GM21447 (cell line): ENCODE results near the gene CD99.

Experiments used
- ATAC-seq: cut with Tn5 transposase; IDR thresholded peaks from one replicate; pipeline ENCODE4 v1.9.1; 2021; ENCODE audit not compliant: unreplicated experiment

The CD99 gene

DNA sequence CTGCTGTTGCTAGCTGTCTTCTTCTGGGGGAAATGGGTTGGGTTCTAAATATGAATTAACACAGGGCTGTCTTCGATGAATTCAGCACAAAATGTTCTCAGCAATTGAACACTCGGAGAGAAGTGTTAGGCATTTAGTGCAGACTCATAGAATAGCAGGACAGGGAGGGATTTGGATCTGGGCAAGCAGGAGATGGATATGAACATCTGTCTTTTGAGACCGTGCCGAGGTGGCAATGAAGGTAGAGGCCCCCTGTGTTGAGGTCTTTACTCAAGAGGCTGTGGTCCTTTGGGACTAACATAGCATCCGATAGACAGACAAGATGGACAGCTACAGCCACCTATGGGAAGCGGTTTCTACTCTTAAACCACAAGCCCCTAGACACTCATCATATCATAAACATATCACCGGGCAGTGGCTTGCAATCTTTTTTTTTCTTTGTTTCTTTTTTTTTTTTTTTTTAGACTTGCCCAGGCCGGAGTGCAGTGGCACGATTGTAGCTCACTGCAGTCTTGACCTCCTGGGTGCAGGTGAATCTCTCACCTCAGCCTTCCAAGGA lies 6.7 kb downstream of the CD99 start:
- peak; percentile 20 for ATAC-seq

DNA sequence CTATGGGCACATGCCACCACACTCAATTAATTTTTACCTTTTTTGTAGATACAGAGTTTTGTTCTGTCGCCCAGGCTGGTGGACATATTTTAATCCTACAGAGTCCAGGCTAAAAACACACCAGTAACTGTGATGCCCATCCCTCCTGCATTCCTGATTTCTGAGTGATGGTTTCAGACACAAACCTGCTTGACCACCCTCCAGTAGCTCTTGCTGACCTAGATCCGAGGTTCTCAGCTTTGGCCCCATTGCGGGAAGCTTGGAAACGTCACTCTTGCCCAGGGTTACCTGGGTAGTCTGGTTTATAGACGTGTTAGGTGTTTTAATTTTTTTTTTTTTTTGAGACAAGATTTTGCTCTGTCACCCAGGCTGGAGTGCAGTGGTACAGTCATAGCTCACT lies 7.5 kb downstream of the CD99 start:
- ATAC-seq: no peak

DNA sequence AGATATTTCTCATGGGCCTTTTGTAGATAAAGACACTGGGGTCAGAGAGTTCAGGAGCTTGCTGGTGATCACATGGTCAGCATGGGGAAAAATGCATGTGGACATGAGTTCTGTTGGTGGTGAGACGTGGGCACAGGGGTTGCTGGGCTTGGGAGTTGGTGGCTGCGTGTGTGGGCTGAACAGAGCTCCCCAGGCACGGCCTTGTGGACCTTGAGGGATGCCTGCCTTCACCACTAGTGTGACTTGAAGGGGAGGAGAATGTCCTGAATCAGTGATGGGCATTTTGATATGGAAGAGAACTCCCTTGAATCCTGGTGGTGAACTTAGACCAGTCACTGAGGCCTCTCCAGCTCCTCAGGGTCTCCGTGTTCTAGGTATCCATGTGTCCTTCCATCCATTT lies 8.9 kb downstream of the CD99 start:
- no peak for ATAC-seq

DNA sequence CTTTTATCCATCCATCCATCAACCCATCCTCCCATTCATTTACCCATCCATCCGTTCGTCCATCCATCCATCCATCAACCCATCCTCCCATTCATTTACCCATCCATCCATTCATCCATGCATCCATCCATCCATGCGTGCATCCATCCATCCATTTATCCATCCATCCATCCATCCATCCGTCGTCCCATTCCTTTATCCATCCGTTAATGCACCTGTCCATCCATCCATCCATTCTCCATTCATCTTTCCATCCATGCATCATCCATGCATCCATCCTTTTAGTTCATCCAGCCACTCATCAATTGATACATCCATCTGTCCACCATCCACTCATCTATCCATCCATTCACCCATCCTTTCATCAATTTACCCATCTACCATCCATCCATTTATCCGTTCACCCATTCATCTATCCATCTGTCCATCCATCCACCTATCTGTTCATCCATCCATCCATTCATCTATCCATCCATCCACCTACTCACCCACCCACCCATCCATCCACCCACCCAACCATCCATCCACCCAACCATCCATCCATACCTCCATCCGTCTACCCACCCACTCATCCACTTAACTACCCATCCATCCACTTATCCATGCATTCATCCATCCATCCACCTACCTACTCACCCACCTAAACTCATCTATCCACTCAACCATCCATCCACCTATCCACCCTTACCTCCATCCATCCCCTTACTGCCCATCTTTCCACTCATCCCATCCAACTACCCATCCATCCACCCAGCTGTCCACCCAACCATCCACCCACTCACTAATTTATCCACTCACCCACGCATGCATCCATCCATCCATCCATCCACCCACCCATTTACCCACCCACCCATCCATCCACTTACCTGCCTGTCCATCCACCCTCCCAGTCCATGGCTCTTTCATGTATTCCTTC lies 9.6 kb downstream of the CD99 start:
- no peak for ATAC-seq

DNA sequence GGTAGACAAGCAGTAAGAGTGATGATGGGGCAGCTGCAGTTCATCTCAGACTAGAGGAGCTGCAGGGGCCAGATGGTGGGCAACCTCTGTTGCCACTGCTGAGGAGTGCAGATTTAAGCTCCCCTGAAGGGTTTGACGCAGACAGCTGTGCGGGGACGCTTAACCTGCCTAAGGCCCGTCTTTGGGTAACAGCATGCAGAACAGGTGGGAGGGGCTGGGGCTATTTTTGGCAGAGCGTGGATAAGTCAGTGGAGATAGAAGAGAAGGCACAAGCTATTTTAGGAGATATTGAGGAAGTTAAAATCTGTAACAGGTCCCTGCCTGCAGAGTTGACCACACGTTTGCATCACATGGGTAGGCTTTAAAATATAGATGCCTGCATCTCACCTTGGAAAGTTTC lies 10.5 kb downstream of the CD99 start:
- ATAC-seq: no peak

DNA sequence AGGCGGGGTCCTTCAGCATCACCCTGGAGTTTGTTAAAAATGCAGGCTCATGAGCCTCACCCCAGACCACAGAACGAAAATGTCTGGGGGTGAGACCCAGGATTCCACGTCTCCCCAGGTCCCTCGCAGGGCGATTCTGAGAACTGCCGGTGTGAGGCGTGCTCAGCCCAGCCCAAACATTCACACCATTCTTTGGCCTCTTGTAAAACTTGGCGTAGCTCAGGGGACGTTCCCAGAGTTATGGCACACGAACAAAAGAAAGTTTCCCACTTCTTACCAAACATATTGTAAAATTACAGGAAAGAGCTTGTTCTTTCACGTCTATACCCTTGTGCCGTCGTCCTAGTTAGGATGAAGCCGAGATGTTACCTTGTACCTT lies 12.9 kb downstream of the CD99 start:
- no peak for ATAC-seq

DNA sequence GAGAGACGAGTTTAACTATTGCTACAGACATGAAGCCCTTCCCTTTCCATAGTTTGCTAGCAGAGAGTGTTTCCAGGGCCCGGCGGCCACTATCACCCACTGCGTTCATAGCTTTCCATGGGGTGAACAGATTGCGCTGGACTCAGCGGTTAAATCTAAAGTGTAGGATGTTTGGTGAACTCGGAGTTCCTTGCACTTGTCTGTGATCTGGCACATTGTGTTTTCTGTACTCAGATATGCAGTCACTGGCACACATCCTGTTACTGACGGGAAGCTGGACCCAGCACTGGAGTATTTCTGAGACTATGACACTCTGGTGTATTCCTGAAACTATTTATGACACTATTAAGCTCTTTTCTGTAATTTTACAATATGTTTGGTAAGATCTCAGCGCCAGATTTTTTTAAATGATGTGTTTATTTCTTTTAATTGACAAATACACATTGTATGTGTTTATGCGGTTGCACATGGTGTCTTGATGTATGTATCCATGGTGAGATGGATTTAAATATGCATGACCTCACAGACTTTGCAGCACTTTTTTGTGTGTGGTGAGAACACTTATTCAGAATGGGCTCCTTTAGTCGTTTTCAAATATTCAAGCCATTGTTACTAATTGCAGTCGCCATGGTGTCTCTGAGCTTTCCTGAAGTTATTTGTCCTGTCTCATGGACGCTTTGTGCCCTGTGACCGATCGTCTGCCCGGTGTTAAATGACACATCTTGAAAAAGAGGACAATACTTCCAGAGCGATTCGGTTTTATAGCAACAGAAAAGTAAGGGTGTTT lies 14.1 kb downstream of the CD99 start:
- no peak for ATAC-seq

DNA sequence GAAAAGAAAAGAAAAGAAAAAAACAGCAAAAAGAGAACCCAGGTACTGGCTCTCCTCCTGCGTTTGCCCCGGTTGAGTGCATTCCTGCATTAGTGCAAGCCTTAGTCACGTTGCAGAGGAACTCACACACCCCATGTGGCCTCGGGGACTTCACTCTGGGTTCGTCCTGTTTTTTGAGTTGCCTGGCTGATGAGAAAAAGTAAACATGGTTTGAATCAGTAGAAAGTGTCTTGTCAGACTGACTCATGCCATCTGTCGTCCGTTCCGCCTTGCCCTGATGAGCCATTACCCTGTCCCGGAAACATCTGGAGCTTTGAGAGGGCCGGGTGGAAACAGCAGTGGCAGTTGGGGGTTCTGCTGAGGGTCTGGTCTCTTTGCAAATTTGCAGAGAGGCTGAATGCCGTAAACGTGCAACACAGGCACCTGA lies 16.3 kb downstream of the CD99 start:
- peak; percentile 90 for ATAC-seq

DNA sequence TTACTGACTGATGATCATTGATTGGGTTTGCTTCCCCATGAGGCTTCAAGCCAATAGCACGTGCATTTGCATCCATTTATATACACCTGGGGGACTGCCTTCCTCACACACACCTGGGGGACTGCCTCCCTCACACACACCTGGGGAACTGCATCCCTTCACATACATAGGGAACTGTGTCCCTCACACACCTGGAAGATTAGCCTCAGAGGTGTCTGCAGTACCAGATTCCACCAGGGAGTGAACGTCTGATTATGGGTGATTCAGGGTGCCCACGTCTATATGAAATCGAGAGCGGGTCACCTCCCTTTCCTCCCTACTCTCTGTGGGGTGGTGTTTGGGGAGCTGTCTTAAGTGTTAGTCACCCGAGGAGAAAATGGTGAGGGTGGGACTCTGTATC lies 16.9 kb downstream of the CD99 start:
- ATAC-seq: no peak

DNA sequence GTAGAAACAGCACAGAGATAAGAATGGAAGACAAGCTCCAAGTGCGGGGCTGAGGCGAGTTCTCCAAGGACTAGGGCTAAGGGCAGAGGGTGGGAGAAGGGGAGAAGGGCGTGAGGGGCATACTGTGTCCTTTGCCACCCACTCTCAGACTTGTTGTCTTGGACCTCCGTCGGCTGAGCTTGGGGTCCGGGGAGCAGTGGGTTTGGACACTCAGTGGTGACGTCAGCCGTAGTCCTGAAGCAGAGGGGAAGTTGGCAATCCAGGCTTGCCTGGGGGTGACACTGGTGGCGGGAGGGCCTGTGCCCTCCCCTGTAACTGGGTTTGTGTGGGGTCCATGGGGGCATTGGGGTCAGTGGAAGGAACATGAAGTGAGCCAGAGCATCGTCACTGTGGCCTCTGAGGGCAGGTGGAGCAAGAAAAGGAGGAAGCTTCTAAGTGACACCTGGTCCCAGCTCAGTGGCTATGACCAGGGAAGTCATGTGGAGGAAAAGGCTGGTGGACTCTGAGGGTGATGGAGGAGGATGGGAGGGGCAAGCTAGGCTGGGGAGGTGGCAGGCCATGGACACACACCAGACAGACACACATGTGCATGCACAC lies 17.6 kb downstream of the CD99 start:
- ATAC-seq: no peak

DNA sequence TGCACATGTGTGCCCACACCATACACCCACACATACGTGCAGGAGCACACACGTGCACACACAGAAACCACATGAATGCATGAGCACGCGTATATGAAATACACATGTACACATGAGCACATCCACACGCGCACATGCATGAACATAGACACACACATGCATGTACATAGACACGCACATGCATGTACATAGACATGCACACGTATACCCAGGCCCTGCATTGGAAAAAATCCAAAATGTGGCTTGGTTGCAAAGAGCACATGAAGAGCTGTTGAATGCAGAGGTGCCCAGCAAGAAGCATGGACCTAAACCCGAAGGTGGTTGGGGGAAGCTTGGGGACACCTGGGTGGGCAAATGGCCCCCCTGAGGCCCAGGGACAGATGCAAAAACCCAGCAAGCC lies 18.5 kb downstream of the CD99 start:
- ATAC-seq: no peak

DNA sequence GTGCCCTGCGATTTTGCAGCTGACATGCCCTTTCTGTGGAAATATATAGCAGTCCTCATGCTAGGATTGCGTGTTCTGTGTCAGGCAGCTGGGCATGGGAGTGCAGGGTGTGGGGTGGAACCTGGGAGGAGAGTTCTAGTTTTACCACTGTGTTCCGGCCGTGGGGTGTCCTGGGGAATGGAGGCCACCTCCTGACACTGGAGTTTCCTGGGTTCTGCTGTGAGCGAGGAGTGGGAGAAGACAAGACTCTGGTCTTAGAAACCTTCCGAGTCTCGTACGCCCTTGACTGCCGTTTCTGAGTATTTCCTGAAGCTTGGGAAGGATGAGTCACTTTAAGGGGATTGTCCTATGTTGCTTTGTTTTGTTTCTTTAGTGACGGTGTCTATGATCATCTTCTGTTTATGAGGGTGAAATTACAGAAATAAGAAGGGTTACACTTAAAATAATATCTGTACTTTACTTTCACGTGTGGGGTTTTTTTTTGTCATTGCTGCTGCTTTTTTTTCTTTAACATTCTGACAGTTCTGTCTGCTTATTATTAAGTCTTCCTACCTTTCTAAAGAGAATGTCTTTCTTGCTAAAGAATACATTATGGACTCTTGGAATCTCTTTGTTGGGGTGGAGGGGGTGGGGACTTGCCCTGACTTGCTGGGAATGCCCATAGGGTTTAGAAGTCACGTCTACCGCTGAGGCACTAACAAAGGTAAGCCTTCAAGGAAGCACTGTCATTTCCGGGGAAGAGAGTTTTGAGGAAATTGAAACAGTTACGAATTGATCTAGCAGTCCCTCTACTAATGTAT lies 19.1 kb downstream of the CD99 start:
- no peak for ATAC-seq

DNA sequence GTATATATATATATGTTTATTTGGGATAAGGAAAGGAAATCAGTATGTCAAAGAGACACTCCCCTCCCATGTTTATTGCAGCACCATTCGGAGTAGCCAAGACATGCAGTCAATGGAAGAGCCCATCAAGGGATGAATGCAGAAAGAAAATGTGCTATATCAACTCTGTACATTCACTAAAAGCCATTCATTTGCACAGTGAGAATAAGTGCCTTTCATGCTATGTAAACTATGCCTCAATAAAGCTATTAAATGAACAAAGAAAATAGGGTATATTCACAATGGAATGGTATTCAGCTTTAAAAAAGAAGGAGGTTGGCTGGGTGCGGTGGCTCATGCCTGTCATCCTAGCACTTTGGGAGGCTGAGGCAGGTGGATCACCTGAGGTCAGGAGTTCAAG lies 20.3 kb downstream of the CD99 start:
- ATAC-seq: no peak

DNA sequence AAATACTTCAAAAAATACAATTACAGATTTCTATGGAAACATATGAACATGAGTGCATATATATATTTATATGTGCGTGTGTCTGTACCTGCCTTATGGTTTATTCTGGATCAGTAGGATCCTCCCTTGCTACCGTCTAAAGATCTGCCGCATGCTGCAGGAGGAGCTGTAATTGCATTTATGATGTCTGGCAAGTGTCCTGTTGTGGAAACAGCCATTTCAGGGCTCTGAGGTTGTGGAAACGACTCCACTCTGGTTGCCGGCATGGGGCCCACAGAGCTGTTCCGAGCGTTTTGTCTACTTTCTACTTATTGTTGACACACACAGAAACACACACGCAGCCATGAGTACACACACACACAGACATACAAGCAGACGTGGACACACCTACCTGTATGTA lies 21.3 kb downstream of the CD99 start:
- no peak for ATAC-seq

DNA sequence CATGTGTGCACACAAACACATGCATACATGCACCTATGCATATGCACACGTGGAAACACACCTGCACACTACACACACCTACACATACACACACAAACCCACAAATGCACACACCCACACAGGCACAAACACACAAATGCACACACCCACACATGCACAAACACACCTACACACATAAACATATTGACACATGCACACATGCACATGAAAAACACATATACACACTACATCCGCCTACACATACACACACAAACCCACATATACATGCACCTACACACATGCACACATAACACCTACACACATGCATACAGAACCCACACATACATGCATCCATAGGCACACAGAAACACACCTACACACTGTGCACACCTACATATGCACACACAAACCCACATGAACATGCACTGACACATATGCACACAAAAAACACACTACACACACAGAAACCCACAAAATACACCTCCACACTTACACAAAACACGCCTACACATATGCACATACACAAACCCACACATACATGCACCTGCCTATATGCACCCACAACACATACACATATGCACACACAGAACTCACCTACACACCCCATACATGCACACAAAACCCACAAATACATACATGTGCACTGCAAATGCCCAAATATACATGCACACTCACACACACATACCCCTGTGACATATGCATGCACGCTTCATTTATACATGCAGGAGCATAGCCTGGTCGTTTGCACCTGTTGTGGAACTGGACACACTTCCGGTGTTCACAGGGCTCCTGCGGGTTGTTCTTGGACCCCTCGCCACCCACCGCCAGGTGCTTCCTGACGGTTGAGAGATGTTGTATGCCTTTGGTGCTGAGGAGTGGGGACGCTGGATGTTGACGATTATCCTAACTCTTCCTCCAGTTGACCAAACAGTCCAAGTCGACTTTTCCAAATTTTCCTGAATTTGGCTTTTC lies 22.1 kb downstream of the CD99 start:
- ATAC-seq: no peak

DNA sequence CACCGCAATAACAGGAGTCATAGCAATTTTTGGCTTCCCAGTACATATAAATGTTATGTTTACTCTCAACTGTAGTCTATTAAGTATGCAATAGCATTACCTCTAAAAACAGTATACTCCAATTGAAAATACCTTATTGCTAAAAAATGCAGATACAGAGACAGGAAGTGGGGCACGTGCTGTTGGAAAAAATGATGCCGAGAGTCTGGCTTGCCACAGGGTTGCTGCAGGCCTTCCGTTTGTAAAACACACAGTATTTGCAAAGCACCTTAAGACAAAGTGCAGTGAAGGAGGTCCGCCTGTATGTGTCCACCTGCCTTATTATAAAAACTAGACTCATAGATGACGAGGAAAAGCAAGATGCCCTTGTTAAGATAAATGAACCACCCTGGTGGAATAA lies 23.5 kb downstream of the CD99 start:
- no peak for ATAC-seq

DNA sequence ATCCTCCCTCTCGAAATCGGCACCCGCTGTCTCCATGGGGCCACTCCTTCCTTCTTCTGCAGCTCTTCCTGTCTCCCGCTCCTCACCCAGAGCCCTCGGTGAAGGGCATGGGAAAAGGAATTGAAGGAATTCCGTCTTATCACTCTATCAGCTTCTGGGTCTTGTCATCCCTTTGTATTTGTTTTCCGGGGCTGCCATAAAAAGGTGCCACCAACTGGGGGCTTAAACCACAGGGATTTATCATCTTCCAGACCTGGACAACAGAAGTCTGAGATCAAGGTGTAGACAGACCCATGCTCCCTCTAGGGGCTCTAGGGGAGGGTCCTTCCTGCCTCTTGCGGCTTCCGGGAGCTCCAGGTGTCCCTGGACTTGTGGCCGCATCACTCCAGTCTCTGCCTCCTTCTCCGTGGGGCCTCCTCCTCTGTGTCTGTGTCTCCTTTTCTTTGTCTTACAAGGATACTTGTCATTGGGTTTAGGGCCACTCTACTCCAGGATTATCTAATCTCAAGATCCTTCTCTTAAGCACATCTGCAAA lies 24.0 kb downstream of the CD99 start:
- no peak for ATAC-seq

DNA sequence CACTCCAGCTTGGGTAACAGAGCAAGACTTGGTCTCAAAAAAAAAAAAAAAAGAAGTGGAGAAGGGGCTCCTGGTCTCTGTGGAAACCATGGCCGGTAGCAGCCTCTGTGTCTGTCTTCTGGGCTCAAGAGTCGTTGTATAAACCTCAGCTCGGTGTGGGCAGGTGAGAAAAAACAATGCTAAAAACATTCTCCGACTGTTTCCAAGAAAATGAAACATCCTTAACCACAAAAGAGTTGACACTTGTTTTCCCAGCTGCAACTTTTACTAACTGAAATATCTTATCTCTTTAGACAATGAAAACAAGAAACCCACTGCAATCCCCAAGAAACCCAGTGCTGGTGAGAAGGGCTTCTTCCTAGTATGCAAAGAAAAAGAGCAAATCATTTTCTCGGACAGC lies 26.2 kb downstream of the CD99 start:
- no peak for ATAC-seq

DNA sequence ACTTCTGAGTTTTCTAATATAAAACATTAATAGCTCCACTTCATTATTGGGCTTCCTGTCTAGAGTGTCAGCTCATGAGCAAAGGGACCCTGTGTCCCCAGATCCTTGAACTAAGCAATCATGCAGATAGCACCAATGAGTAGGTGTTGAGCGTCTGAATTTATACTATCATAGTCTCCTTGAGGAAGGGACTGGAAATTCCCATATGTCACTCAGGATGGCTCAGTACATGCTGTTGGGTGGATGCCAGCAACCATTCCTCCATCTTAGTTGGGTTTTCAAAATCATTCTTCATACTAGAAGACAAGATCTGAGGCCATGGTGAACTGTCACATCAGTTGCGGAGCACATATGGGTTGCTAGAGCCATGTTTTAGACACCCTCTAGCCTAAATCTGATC lies 27.7 kb downstream of the CD99 start:
- no peak for ATAC-seq
